RWPE1 (cell line): Measurements from ENCODE around the gene TMC4.

Experiments
- CTCF ChIA-PET: fragments of 350-600 bp; sonication (Branson Sonifier 250); formaldehyde crosslinking; extraction: SDS; loops from one replicate; lab custom pipeline; 2021; lab: Yijun Ruan, JAX
- POLR2A ChIA-PET: fragments of 400-600 bp; formaldehyde crosslinking; extraction: SDS; loops from one replicate; lab custom pipeline; 2020; ENCODE audit warnings: antibody characterized with exemption; ENCODE audit not compliant: low non-redundant PET; lab: Yijun Ruan, JAX
- DNase-seq: peaks from one replicate; pipeline ENCODE4 v3.0.0; 2012; ENCODE audit warnings: low spot score
- H3K27ac ChIP-seq: fragments of 450-650 bp; 2 replicates; pipeline ENCODE4 v1.5.1; 2017
- CTCF ChIP-seq: fragments of 450-650 bp; conservative IDR thresholded peaks from 2 replicates; pipeline ENCODE4 v1.5.1; 2017; ENCODE audit warnings: low read depth, mild to moderate bottlenecking

The TMC4 gene

GRCh38 chr19:54125713-54126112, 47.2 kb downstream of the TMC4 start:
- CTCF ChIA-PET = interaction anchor here (0.6 kb wide), 1 partner anchor 16 kb away, joined by 4 read pairs; no protein-coding TSS in a partner anchor

GRCh38 chr19:54124393-54124792, 48.6 kb downstream of the TMC4 start:
- POLR2A ChIA-PET = interaction anchor here (1.1 kb wide), 1 partner anchor 9 kb away, joined by 5 read pairs; the partner anchor contains the start of genes PRPF31 and TFPT
- no peak for DNase-seq
- TF ChIP-seq CTCF = no peak
- CTCF ChIA-PET = no interaction called here
- no peak overlapping the region for H3K27ac ChIP-seq

More at GRCh38 chr19:54125713-54126112, 47.2 kb downstream of the TMC4 start:
- no peak overlapping the region for H3K27ac ChIP-seq
- POLR2A ChIA-PET = no interaction called here
- DNase-seq = no peak
- TF ChIP-seq CTCF = no peak

GRCh38 chr19:54123682-54124081, 49.3 kb downstream of the TMC4 start:
- ChIA-PET CTCF (no interaction called here), POLR2A (interaction anchor here (1.1 kb wide), 1 partner anchor 8 kb away, joined by 5 read pairs; the partner anchor contains the start of genes PRPF31 and TFPT)
- no peak overlapping the region for H3K27ac ChIP-seq
- TF ChIP-seq CTCF = no peak
- DNase-seq = no peak

- DNase-seq = no peak
- no peak for TF ChIP-seq CTCF
- H3K27ac ChIP-seq = peak overlapping the region; percentile 5; the same call in 1 of the 2 replicates
- ChIA-PET POLR2A (no interaction called here), CTCF (interaction anchor here (0.7 kb wide), 1 partner anchor 85 kb away, joined by 3 read pairs; no protein-coding TSS in a partner anchor)
Observed at GRCh38 chr19:54121259-54121658, 51.7 kb downstream of the TMC4 start.

GRCh38 chr19:54115109-54116063, 57.6 kb downstream of the TMC4 start, which contains the start of the genes PRPF31 and TFPT:
Gene PRPF31 (plus strand): TSS chr19:54115754. CDS start chr19:54118279, 2,525 bp downstream.
Gene TFPT (minus strand): TSS chr19:54115657. CDS start chr19:54115269, 388 bp downstream.
- peak within 1 kb of the TSS; percentile 87 for H3K27ac ChIP-seq
- peak; percentile 99 for DNase-seq
- CTCF ChIA-PET = no interaction called here
- POLR2A ChIA-PET = interaction anchor here (0.6 to 1.1 kb wide), 4 partner anchors 9 to 21 kb away, joined by 3 to 5 read pairs (median 4); no protein-coding TSS in a partner anchor
- TF ChIP-seq CTCF = no peak

GRCh38 chr19:54114340-54115108, 58.4 kb downstream of the TMC4 start:
- CTCF ChIA-PET = no interaction called here
- no peak for DNase-seq
- TF ChIP-seq CTCF = no peak
- peak overlapping the region; percentile 87 for H3K27ac ChIP-seq
- POLR2A ChIA-PET = interaction anchor here (0.6 to 1.1 kb wide), 2 partner anchors 9 to 11 kb away, joined by 5 read pairs; no protein-coding TSS in a partner anchor
